GM21529 (cell line): ENCODE results near the gene NGLY1.

ENCODE experiments used
- ATAC-seq: cut with Tn5 transposase; IDR thresholded peaks from one replicate; pipeline ENCODE4 v1.9.1; 2021; ENCODE audit not compliant: unreplicated experiment

The NGLY1 gene

GRCh38 chr3:25784971-25785370, 1.7 kb upstream of the NGLY1 start:
- no peak for ATAC-seq

- peak; percentile 25 for ATAC-seq
Observed at GRCh38 chr3:25783661-25784512, 644 bp upstream of the NGLY1 start.

- ATAC-seq = no peak
Observed at GRCh38 chr3:25782636-25782937, 656 bp downstream of the NGLY1 start.

- ATAC-seq = peak; percentile 61
Observed at GRCh38 chr3:25781758-25782594, 1.3 kb downstream of the NGLY1 start.

- ATAC-seq = no peak
Observed at GRCh38 chr3:25781145-25781757, 2.0 kb downstream of the NGLY1 start.

GRCh38 chr3:25780618-25781017, 2.6 kb downstream of the NGLY1 start:
- ATAC-seq = no peak

- peak; percentile 60 for ATAC-seq
Observed at GRCh38 chr3:25775936-25776335, 7.3 kb downstream of the NGLY1 start.

GRCh38 chr3:25768851-25769250, 14.4 kb downstream of the NGLY1 start:
- peak; percentile 90 for ATAC-seq

GRCh38 chr3:25751725-25752124, 31.5 kb downstream of the NGLY1 start:
- ATAC-seq = no peak

GRCh38 chr3:25751048-25751447, 32.2 kb downstream of the NGLY1 start:
- ATAC-seq = no peak

- ATAC-seq = no peak
Observed at GRCh38 chr3:25749031-25749581, 34.1 kb downstream of the NGLY1 start.

GRCh38 chr3:25748189-25748588, 35.1 kb downstream of the NGLY1 start:
- no peak for ATAC-seq

GRCh38 chr3:25747033-25747432, 36.2 kb downstream of the NGLY1 start:
- ATAC-seq = no peak

GRCh38 chr3:25744470-25744869, 38.8 kb downstream of the NGLY1 start:
- no peak for ATAC-seq

GRCh38 chr3:25728101-25728500, 55.1 kb downstream of the NGLY1 start:
- no peak for ATAC-seq

GRCh38 chr3:25727316-25727715, 55.9 kb downstream of the NGLY1 start:
- no peak for ATAC-seq

GRCh38 chr3:25725810-25726209, 57.4 kb downstream of the NGLY1 start:
- ATAC-seq = no peak

GRCh38 chr3:25724948-25725645, 58.1 kb downstream of the NGLY1 start:
- no peak for ATAC-seq

- ATAC-seq = peak; percentile 88
Observed at GRCh38 chr3:25723802-25724201, 59.4 kb downstream of the NGLY1 start.

GRCh38 chr3:25719321-25719720, 63.9 kb downstream of the NGLY1 start:
- no peak for ATAC-seq
